H1 (cell line): ENCODE measurements around the gene HELT. TPM values are rescaled to one million over a fixed set of nuclear protein-coding genes. Genes with fewer than 3 reads are reported as not detected.
"Not testable (repeated sequence)": the region's sequence is repeated elsewhere in the genome, so short reads cannot be mapped to it uniquely, and the experiment has no call there.

ENCODE experiments used
- CTCF ChIA-PET: fragments of 300-600 bp; sonication (Branson Sonifier 250); formaldehyde crosslinking; loops from one replicate; lab custom pipeline; 2021; ENCODE audit not compliant: partially characterized antibody; lab: Charles Lee
- POLR2A ChIA-PET: fragments of 300-600 bp; sonication (Branson Sonifier 250); formaldehyde crosslinking; loops from one replicate; lab custom pipeline; 2021; ENCODE audit warnings: inconsistent platforms; ENCODE audit not compliant: partially characterized antibody; lab: Charles Lee
- DNase-seq, 2 experiments: peaks; one replicate each; pipeline versions ENCODE4 v3.0.0 to v3.0.0-alpha.2; 2010 to 2022; ENCODE audit warnings: low spot score in 2 of 2, low read depth in 1 of 2, mixed read lengths in 1 of 2
- FAIRE-seq: peaks from 2 replicates; lab custom pipeline; 2011; peaks lifted over from hg19 to GRCh38; lab: Jason Lieb, UNC
- H2AFZ ChIP-seq: 2 replicates; pipeline ENCODE4 v1.8.1; 2012; ENCODE audit warnings: low read length, inconsistent platforms
- H2AK5ac ChIP-seq: 2 replicates; pipeline ENCODE4 v1.6.1; 2013; ENCODE audit warnings: low read depth, low read length
- H2BK120ac ChIP-seq: replicated peaks from 2 replicates; pipeline ENCODE3; 2013; ENCODE audit warnings: low read depth, low read length, inconsistent platforms
- H2BK12ac ChIP-seq: 2 replicates; pipeline ENCODE4 v1.6.1; 2013; ENCODE audit warnings: low read depth, low read length
- H2BK15ac ChIP-seq: 2 replicates; pipeline ENCODE4 v1.6.1; 2013; ENCODE audit warnings: low read length
- H2BK20ac ChIP-seq: 2 replicates; pipeline ENCODE4 v1.6.1; 2013; ENCODE audit warnings: low read length
- H2BK5ac ChIP-seq: 2 replicates; pipeline ENCODE4 v1.6.1; 2013; ENCODE audit warnings: low read depth, low read length
- H3K14ac ChIP-seq: 2 replicates; pipeline ENCODE4 v1.6.1; 2013; ENCODE audit warnings: inconsistent platforms; ENCODE audit not compliant: insufficient read length
- H3K18ac ChIP-seq: 2 replicates; pipeline ENCODE4 v1.6.1; 2013; ENCODE audit warnings: low read length; ENCODE audit errors: extremely low read depth
- H3K23ac ChIP-seq: 2 replicates; pipeline ENCODE4 v1.6.1; 2013; ENCODE audit warnings: inconsistent platforms; ENCODE audit not compliant: insufficient read length
- H3K23me2 ChIP-seq: 2 replicates; pipeline ENCODE4 v1.6.1; 2013; ENCODE audit warnings: low read depth, low read length
- H3K27ac ChIP-seq: 2 replicates; pipeline ENCODE4 v1.6.1; 2011; ENCODE audit warnings: low read depth, low read length, inconsistent platforms
- H3K27me3 ChIP-seq, 4 experiments: replicated peaks in 1 of 4; 1 replicate in 1 of 4; 2 replicates in 3 of 4; pipeline versions ENCODE4 v1.6.1 to v1.8.1; 2011 to 2013; ENCODE audit warnings: low read length in 3 of 4, mild to moderate bottlenecking in 3 of 4, inconsistent platforms in 2 of 4, mixed read lengths in 2 of 4, moderate library complexity in 1 of 4; ENCODE audit not compliant: control insufficient read depth in 3 of 4, insufficient read depth in 3 of 4; ENCODE audit errors: extremely low read depth in 1 of 4
- H3K36me3 ChIP-seq, 4 experiments: 2 replicates each; pipeline versions ENCODE4 v1.6.1 to v1.8.1; 2011 to 2013; ENCODE audit warnings: mild to moderate bottlenecking in 4 of 4, low read length in 3 of 4, moderate library complexity in 2 of 4, control low read depth in 1 of 4, inconsistent platforms in 1 of 4; ENCODE audit not compliant: insufficient read depth in 4 of 4, control insufficient read depth in 2 of 4
- H3K4ac ChIP-seq: replicated peaks from 2 replicates; pipeline ENCODE3; 2013; ENCODE audit warnings: low read length, low read depth, mixed read lengths, inconsistent platforms; ENCODE audit not compliant: insufficient read length
- H3K4me1 ChIP-seq, 4 experiments: replicated peaks in 1 of 4; 1 replicate in 1 of 4; 2 replicates in 3 of 4; pipeline versions ENCODE4 v1.6.1 to v1.8.1; 2011 to 2013; ENCODE audit warnings: low read length in 3 of 4, inconsistent platforms in 2 of 4, mixed read lengths in 1 of 4; ENCODE audit not compliant: insufficient read depth in 4 of 4, control insufficient read depth in 3 of 4
- H3K4me2 ChIP-seq, 2 experiments: 2 replicates each; pipeline versions ENCODE4 v1.6.1 to v1.8.1; 2011 to 2013; ENCODE audit warnings: low read depth in 2 of 2, low read length in 2 of 2, control low read depth in 1 of 2, inconsistent platforms in 1 of 2, mild to moderate bottlenecking in 1 of 2; ENCODE audit not compliant: insufficient read depth in 1 of 2
- H3K4me3 ChIP-seq, 4 experiments: fragments of 200-600, 300-600 bp in 1 of 4; sonication (generic), shearing (Covaris generic), sonication (Bioruptor Twin) in 1 of 4; 2 replicates each; pipeline versions ENCODE4 v1.5.1 to v1.8.1; 2011 to 2016; ENCODE audit warnings: low read length in 4 of 4, low read depth in 3 of 4, control low read depth in 2 of 4, inconsistent platforms in 2 of 4, mild to moderate bottlenecking in 2 of 4, mixed read lengths in 1 of 4, moderate library complexity in 1 of 4; ENCODE audit not compliant: insufficient read depth in 2 of 4; ENCODE audit errors: extremely low read depth in 1 of 4
- H3K56ac ChIP-seq: replicated peaks from 2 replicates; pipeline ENCODE3; 2013; ENCODE audit warnings: low read depth, mild to moderate bottlenecking, mixed read lengths, low read length, inconsistent platforms; ENCODE audit not compliant: insufficient read length
- H3K79me1 ChIP-seq: 2 replicates; pipeline ENCODE4 v1.6.1; 2013; ENCODE audit warnings: low read depth, low read length, control low read depth
- H3K79me2 ChIP-seq, 2 experiments: 2 replicates each; pipeline versions ENCODE4 v1.6.1 to v1.8.1; 2012 to 2013; ENCODE audit warnings: low read length in 2 of 2, mild to moderate bottlenecking in 2 of 2, inconsistent platforms in 1 of 2; ENCODE audit not compliant: insufficient read depth in 2 of 2, control insufficient read depth in 1 of 2
- H3K9ac ChIP-seq, 4 experiments: replicated peaks in 1 of 4; 1 replicate in 1 of 4; 2 replicates in 3 of 4; pipeline versions ENCODE4 v1.6.1 to v1.8.1; 2011 to 2013; ENCODE audit warnings: low read depth in 3 of 4, low read length in 3 of 4, control low read depth in 2 of 4, mild to moderate bottlenecking in 2 of 4, moderate library complexity in 2 of 4, inconsistent platforms in 1 of 4; ENCODE audit errors: extremely low read depth in 1 of 4
- H3K9me3 ChIP-seq, 2 experiments: 2 replicates each; pipeline versions ENCODE4 v1.6.1 to v1.8.1; 2012 to 2013; ENCODE audit warnings: mild to moderate bottlenecking in 2 of 2, moderate library complexity in 2 of 2, control low read depth in 1 of 2, inconsistent platforms in 1 of 2, low read depth in 1 of 2, low read length in 1 of 2, mixed read lengths in 1 of 2; ENCODE audit not compliant: insufficient read depth in 2 of 2
- H4K20me1 ChIP-seq, 2 experiments: replicated peaks in 1 of 2; 2 replicates each; pipeline versions ENCODE3 to v1.8.1; 2011 to 2013; ENCODE audit warnings: inconsistent platforms in 2 of 2, low read length in 2 of 2, mild to moderate bottlenecking in 1 of 2; ENCODE audit not compliant: insufficient read depth in 2 of 2, control insufficient read depth in 1 of 2
- H4K5ac ChIP-seq: 2 replicates; pipeline ENCODE4 v1.6.1; 2013; ENCODE audit warnings: low read length, low read depth, mixed read lengths, inconsistent platforms; ENCODE audit not compliant: insufficient read length
- H4K8ac ChIP-seq: 2 replicates; pipeline ENCODE4 v1.8.0; 2013; ENCODE audit warnings: mild to moderate bottlenecking, moderate library complexity, low read length, inconsistent platforms; ENCODE audit not compliant: insufficient read depth; ENCODE audit errors: extremely low read depth
- H4K91ac ChIP-seq: replicated peaks from 2 replicates; pipeline ENCODE3; 2013; ENCODE audit warnings: low read length, mixed read lengths, inconsistent platforms; ENCODE audit not compliant: insufficient read length
- WGBS, 2 experiments: shearing (Covaris generic) in 1 of 2; methylation state at CpG; one replicate each; pipeline versions ENCODE4 v1.1.6 to v1.1.7; 2013 to 2015; ENCODE audit warnings: low lambda C conversion rate in 2 of 2, mixed read lengths in 2 of 2, inconsistent platforms in 1 of 2, low coverage in 1 of 2, missing lambda C conversion rate in 1 of 2; ENCODE audit not compliant: insufficient replicate concordance in 2 of 2, insufficient coverage in 1 of 2, insufficient read length in 1 of 2; ENCODE audit errors: extremely low coverage in 1 of 2, missing lambda C conversion rate in 1 of 2; 5-methylcytosine and 5-hydroxymethylcytosine counted together
- polyA plus RNA-seq, 7 experiments: library from polyadenylated mRNA; depleted of rRNA in 3 of 7; stranded (reverse) in 5 of 7; unstranded in 2 of 7; fragments of >200 nt in 5 of 7; fragments of 200-250 nt in 2 of 7; gene quantifications; 1 replicate in 5 of 7; 2 replicates in 1 of 7; 4 replicates in 1 of 7; pipeline versions ENCODE4 v1.2.1 to v1.2.3, GENCODE V29; 2011 to 2013; ENCODE audit warnings: missing spikeins in 2 of 7, mixed read lengths in 2 of 7
- total RNA-seq: library from RNA; stranded (reverse); fragmentation: NEBNext Ultra II Directional; extraction: Animal tissue kit (Norgen Biotek cat#: 25700); gene quantifications from 2 replicates; pipeline ENCODE4 v1.2.1, GENCODE V29; 2021

Gene HELT
- total and polyA plus RNA-seq, 2 of the 8 experiments (the other 6 are each of a cell fraction or from before 2014, with no cell fraction given) = 0.32 to 0.35 TPM

- H4K5ac ChIP-seq, H2BK20ac ChIP-seq, H3K27me3 ChIP-seq, H4K8ac ChIP-seq, H2AK5ac ChIP-seq, H3K9ac ChIP-seq, H2BK5ac ChIP-seq, DNase-seq, POLR2A ChIA-PET, H3K4ac ChIP-seq, H3K18ac ChIP-seq, H2BK12ac ChIP-seq, H3K23me2 ChIP-seq, H4K91ac ChIP-seq, H3K9me3 ChIP-seq, H2BK120ac ChIP-seq, H3K4me2 ChIP-seq, H3K4me1 ChIP-seq, H3K79me1 ChIP-seq, H2AFZ ChIP-seq, H3K27ac ChIP-seq, H3K14ac ChIP-seq, H3K79me2 ChIP-seq, H4K20me1 ChIP-seq, H2BK15ac ChIP-seq, H3K36me3 ChIP-seq, FAIRE-seq, H3K56ac ChIP-seq, H3K4me3 ChIP-seq, H3K23ac ChIP-seq: not testable (repeated sequence)
- 88% methylated on average over 2 of the region's 2 CpGs; no CpG with 5 or more reads in 1 of the 2 experiments for WGBS, 2 experiments
- CTCF ChIA-PET = interaction anchor here (0.6 to 0.8 kb wide), 4 partner anchors 18 to 1012 kb away, joined by 3 read pairs; no protein-coding TSS in a partner anchor
Observed at GRCh38 chr4:184976348-184976747, 41.9 kb upstream of the HELT start.
